GM23248 (cell line): ENCODE results near the gene LDLRAD4. TPM values are rescaled to one million over a fixed set of nuclear protein-coding genes. Genes with fewer than 3 reads are reported as not detected.

Source experiments
- DNase-seq: peaks from one replicate; pipeline ENCODE4 v3.0.0-alpha.2; 2015
- H2AFZ ChIP-seq: fragments of 200-600 bp; sonication (generic); 2 replicates; pipeline ENCODE4 v1.6.1; 2016; ENCODE audit warnings: antibody characterized with exemption
- H3F3A ChIP-seq: fragments of 200-600 bp; sonication (generic); 2 replicates; pipeline ENCODE4 v1.6.1; 2016; ENCODE audit warnings: mild to moderate bottlenecking, antibody characterized with exemption, mixed run types; ENCODE audit not compliant: insufficient read depth
- H3K27ac ChIP-seq: fragments of 200-600 bp; sonication (generic); 2 replicates; pipeline ENCODE4 v1.5.1; 2016; ENCODE audit warnings: mild to moderate bottlenecking
- H3K27me3 ChIP-seq: fragments of 200-600 bp; sonication (generic); replicated peaks from 2 replicates; pipeline ENCODE4 v1.6.1; 2016; ENCODE audit warnings: mild to moderate bottlenecking; ENCODE audit not compliant: insufficient read depth
- H3K36me3 ChIP-seq: fragments of 200-600 bp; sonication (generic); 2 replicates; pipeline ENCODE4 v1.6.1; 2016; ENCODE audit warnings: low read depth, mild to moderate bottlenecking
- H3K4me1 ChIP-seq: fragments of 200-600 bp; sonication (generic); 2 replicates; pipeline ENCODE4 v1.6.1; 2016; ENCODE audit warnings: mild to moderate bottlenecking; ENCODE audit not compliant: insufficient read depth
- H3K4me2 ChIP-seq: fragments of 200-600 bp; sonication (generic); one replicate; pipeline ENCODE4 v1.6.1; 2016; ENCODE audit warnings: mild to moderate bottlenecking; ENCODE audit not compliant: unreplicated experiment
- H3K4me3 ChIP-seq: fragments of 200-600 bp; sonication (generic); 2 replicates; pipeline ENCODE4 v1.5.1; 2016; ENCODE audit warnings: mild to moderate bottlenecking
- H3K79me2 ChIP-seq: fragments of 200-600 bp; sonication (generic); 2 replicates; pipeline ENCODE4 v1.6.1; 2016; ENCODE audit warnings: mild to moderate bottlenecking; ENCODE audit not compliant: insufficient read depth
- H3K9ac ChIP-seq: fragments of 200-600 bp; sonication (generic); 2 replicates; pipeline ENCODE4 v1.6.1; 2016; ENCODE audit warnings: mild to moderate bottlenecking
- H3K9me2 ChIP-seq: fragments of 200-600 bp; sonication (generic); 2 replicates; pipeline ENCODE4 v1.6.1; 2016; ENCODE audit warnings: mixed run types, mild to moderate bottlenecking, moderate library complexity; ENCODE audit not compliant: insufficient read depth
- H3K9me3 ChIP-seq: fragments of 200-600 bp; sonication (generic); one replicate; pipeline ENCODE4 v1.6.1; 2017; ENCODE audit warnings: low read depth
- H4K20me1 ChIP-seq: fragments of 200-600 bp; sonication (generic); 2 replicates; pipeline ENCODE4 v1.6.0; 2016; ENCODE audit not compliant: insufficient read depth
- EZH2 ChIP-seq: fragments of 200-600 bp; sonication (generic); IDR thresholded peaks from 2 replicates; pipeline ENCODE4 v1.6.1; 2018; ENCODE audit warnings: antibody characterized with exemption, mild to moderate bottlenecking; ENCODE audit not compliant: insufficient read depth, poor library complexity, severe bottlenecking
- EZH2phosphoT487 ChIP-seq: fragments of 200-600 bp; sonication (generic); IDR thresholded peaks from 2 replicates; pipeline ENCODE4 v1.6.1; 2018; ENCODE audit warnings: antibody characterized with exemption, moderate library complexity, mild to moderate bottlenecking, low read depth; ENCODE audit not compliant: insufficient read depth
- WGBS, 2 experiments: methylation state at CpG; one replicate each; pipeline ENCODE4 v1.1.6; 2015 to 2017; ENCODE audit warnings: low lambda C conversion rate in 2 of 2, low coverage in 1 of 2; ENCODE audit errors: missing lambda C conversion rate in 2 of 2; 5-methylcytosine and 5-hydroxymethylcytosine counted together
- in situ Hi-C: fragments of 300-500 bp; cut with MboI; formaldehyde crosslinking; loops from 2 replicates; pipeline ENCODE4 v1.15.0; 2020
- polyA plus RNA-seq: library from polyadenylated mRNA; unstranded; fragments of >200 nt; fragmentation: Nextera tagmentation; extraction: Ambion mirVana; gene quantifications from 2 replicates; pipeline ENCODE4 v1.2.1, GENCODE V29; 2016
- total RNA-seq: library from RNA; depleted of rRNA; stranded (reverse); fragments of >200 nt; shearing (Covaris generic); gene quantifications from 2 replicates; pipeline ENCODE4 v1.2.3, GENCODE V29; 2014

LDLRAD4 gene
- total and polyA plus RNA-seq, 2 experiments from 2014 or later, result not detected

DNA sequence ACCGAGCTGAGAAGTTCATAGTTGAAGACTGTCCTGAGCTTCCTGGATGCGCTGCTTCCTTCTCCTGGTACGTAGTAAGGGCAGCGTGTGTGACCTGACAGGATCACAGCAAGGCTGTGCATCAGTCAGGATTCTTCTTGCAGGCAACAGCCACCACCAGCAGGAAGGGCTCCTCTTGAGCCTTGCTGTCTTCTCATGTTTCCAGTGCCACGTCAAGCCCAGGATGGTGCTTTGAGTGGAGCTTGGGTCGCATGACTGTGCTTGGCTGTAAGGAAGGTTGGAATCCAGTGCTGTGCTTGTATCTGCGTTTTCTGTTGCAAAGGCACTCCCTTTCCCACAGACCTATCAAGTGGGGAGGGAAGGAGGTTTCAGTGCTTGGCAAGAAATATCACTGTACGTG is 194.3 kb downstream of the LDLRAD4 start:
- no peak overlapping the region for H3K9ac ChIP-seq
- WGBS, 2 experiments, result 58% methylated on average over 8 of the region's 8 CpGs
- H3K4me2 ChIP-seq, result no peak overlapping the region
- H3K4me3 ChIP-seq, result no peak overlapping the region
- H3K27me3 ChIP-seq, result no peaks in the 10 kb centered on the region
- no peak for TF ChIP-seq EZH2
- H3K4me1 ChIP-seq, result no peaks in the 10 kb centered on the region
- H3K9me2 ChIP-seq, result no peaks in the 10 kb centered on the region
- H2AFZ ChIP-seq, result no peak overlapping the region
- H3F3A ChIP-seq, result no peaks in the 10 kb centered on the region
- H4K20me1 ChIP-seq, result no peaks in the 10 kb centered on the region
- H3K27ac ChIP-seq, result no peak overlapping the region
- in situ Hi-C loops, result no loop called here
- DNase-seq, result no peak
- H3K79me2 ChIP-seq, result no peaks in the 10 kb centered on the region
- H3K9me3 ChIP-seq, result no peaks in the 10 kb centered on the region
- H3K36me3 ChIP-seq, result no peaks in the 10 kb centered on the region

DNA sequence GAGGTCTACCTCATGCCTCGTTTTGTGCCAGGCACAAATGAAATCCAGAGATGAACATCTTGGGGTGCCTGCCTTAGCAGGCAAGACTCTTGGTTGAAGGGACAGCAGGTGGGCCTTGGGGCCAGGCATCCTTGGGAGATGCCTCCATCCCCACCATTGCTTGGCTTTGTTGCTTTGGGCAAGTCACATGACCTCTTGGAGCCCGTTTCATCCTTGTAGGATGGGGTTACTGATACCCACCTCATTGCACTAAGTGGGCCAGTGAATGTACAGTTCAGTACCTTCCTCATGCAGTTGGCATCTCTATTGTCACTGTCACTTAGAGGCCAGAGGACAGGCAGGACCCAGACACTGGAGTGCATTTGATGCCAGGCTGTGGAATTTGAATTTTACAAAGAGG is 195.5 kb downstream of the LDLRAD4 start:
- Histone ChIP-seq H3K27ac (no peak overlapping the region), H3K79me2 (no peaks in the 10 kb centered on the region), H3K9me2 (no peaks in the 10 kb centered on the region), H3F3A (no peaks in the 10 kb centered on the region), H3K4me1 (no peaks in the 10 kb centered on the region), H2AFZ (no peak overlapping the region), H4K20me1 (no peaks in the 10 kb centered on the region), H3K36me3 (no peaks in the 10 kb centered on the region), H3K4me3 (no peak overlapping the region), H3K4me2 (no peak overlapping the region), H3K9ac (no peak overlapping the region), H3K9me3 (no peaks in the 10 kb centered on the region), H3K27me3 (no peaks in the 10 kb centered on the region)
- in situ Hi-C loops, result no loop called here
- DNase-seq, result no peak
- 18 to 30% methylated on average over 2 of the region's 2 CpGs for WGBS, 2 experiments
- TF ChIP-seq EZH2 (no peak), EZH2phosphoT487 (no peak)

DNA sequence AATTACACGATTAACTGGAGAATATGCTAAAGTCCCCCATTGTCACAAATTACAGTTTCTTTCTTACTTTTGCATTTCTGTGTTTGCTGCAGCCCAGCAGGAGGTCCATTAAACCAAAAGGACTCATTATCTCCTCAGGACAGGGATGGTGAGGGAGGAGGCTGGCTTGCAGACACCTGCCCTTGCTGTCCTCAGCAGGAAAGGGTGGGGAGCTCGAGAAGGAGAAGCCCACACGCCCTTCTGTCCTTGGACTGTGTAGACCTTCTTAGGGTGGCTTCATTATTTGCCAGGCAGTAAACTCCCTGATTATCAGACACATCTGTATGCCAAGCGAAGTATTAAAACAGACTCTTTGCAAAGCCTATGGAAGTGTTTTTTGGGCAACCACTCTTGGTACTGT is 196.0 kb downstream of the LDLRAD4 start:
- no peaks in the 10 kb centered on the region for H3K27me3 ChIP-seq
- H3K36me3 ChIP-seq, result no peaks in the 10 kb centered on the region
- no peaks in the 10 kb centered on the region for H3K9me3 ChIP-seq
- H2AFZ ChIP-seq, result no peak overlapping the region
- H3K4me1 ChIP-seq, result no peaks in the 10 kb centered on the region
- no peak overlapping the region for H3K4me3 ChIP-seq
- DNase-seq, result no peak
- no peaks in the 10 kb centered on the region for H3F3A ChIP-seq
- H3K4me2 ChIP-seq, result no peak overlapping the region
- no peaks in the 10 kb centered on the region for H4K20me1 ChIP-seq
- no peak overlapping the region for H3K27ac ChIP-seq
- H3K9me2 ChIP-seq, result no peaks in the 10 kb centered on the region
- in situ Hi-C loops, result no loop called here
- H3K9ac ChIP-seq, result no peak overlapping the region
- WGBS, 2 experiments, result 24 to 28% methylated on average over 4 of the region's 4 CpGs
- TF ChIP-seq EZH2phosphoT487, result no peak
- no peak for TF ChIP-seq EZH2
- no peaks in the 10 kb centered on the region for H3K79me2 ChIP-seq

DNA sequence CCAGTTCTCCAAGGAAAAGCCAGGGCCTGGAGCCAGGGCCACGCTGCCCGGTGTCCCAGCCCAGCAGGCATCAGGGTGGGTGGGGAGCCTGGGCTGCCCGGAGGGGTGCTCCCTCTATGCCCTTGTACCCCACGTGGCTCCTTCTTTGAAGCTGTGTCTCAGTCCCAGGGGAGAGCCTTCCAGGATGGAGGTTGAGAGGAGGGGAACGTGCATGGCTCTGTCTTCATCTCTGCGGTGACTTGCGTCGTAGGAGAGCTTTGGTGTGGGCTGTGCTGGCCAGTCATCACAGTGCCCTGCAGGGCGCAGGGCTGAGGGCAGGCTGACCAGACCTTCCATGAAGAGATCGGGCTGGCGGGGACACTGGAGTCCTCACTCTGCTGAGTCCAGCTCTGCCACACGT is 197.2 kb downstream of the LDLRAD4 start:
- TF ChIP-seq EZH2phosphoT487 (no peak), EZH2 (no peak)
- Histone ChIP-seq H3K4me2 (no peak overlapping the region), H3K27ac (no peak overlapping the region), H3K9me3 (no peaks in the 10 kb centered on the region), H3K4me3 (no peak overlapping the region), H3F3A (no peaks in the 10 kb centered on the region), H3K9ac (no peak overlapping the region), H2AFZ (no peak overlapping the region), H3K36me3 (no peaks in the 10 kb centered on the region), H3K79me2 (no peaks in the 10 kb centered on the region), H3K4me1 (no peaks in the 10 kb centered on the region), H3K9me2 (no peaks in the 10 kb centered on the region), H4K20me1 (no peaks in the 10 kb centered on the region), H3K27me3 (no peaks in the 10 kb centered on the region)
- 80 to 82% methylated on average over 11 to 12 of the region's 12 CpGs for WGBS, 2 experiments
- DNase-seq, result no peak
- in situ Hi-C loops, result no loop called here

DNA sequence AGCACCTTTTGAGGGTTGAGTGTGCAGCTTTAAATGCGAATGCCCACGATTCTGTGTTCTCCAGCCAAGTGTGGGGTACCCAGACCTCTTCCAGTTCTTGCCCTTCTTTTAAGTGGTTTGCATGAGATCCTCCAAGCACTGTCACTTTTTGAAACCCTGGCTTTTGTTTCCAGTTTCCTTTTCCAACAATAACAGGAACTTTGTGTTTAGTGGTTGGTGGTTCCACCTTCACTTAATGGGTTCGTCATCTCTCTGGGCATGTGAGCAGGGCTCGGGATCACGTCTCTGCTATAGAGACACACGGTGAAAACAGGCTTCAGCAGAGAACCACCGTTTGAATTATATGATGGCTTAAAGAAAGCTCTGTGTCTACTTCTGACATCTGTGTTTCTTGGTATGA is 197.6 kb downstream of the LDLRAD4 start:
- TF ChIP-seq EZH2 (no peak), EZH2phosphoT487 (no peak)
- Histone ChIP-seq H4K20me1 (no peaks in the 10 kb centered on the region), H3K27me3 (no peaks in the 10 kb centered on the region), H3K79me2 (no peaks in the 10 kb centered on the region), H3K4me3 (no peak overlapping the region), H3K27ac (no peak overlapping the region), H3K4me2 (no peak overlapping the region), H3K4me1 (no peaks in the 10 kb centered on the region), H3K9me3 (no peaks in the 10 kb centered on the region), H3K36me3 (no peaks in the 10 kb centered on the region), H3K9me2 (no peaks in the 10 kb centered on the region), H2AFZ (no peak overlapping the region), H3F3A (no peaks in the 10 kb centered on the region), H3K9ac (no peak overlapping the region)
- in situ Hi-C loops, result no loop called here
- DNase-seq, result no peak
- WGBS, 2 experiments, result 48 to 54% methylated on average over 7 of the region's 7 CpGs
